ENCODE results near the gene THOC5.

The THOC5 gene

DNA sequence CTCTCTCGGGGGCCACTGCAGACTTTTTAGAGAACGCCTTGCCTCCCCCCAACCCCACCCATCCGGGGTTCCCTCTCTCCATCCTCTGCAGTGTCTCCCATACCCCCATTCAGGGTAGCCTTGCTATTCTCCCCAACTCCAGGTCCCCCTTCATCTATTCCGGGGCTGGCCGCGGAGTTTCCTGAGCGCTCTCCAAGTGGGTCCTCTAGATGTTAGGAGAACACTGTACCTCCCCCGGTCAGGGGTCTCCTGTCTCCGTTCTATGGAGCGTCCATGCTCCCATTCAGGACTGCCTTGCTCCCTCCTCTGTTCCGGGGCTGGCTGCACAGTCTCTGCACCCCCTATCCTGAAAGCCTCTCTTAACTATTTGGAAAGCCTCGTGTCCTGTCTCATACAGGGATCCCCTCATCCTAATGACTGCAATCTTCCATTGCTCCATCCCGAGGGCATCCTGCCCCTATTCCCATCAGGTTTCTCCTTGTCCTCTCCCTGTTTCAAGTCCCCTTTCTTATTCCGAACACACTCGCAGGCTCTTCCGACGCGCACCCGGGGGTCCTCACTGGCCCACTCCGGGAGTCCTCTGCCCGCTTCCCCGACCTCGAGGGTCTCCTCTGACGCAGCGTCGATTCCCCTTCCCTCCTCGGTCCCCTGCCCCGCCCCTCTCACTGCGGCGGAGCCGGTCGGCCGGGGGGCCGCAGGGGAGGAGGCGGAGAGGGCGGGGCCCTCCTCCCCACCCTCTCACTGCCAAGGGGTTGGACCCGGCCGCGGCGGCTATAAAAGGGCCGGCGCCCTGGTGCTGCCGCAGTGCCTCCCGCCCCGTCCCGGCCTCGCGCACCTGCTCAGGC is 73.9 kb downstream of the THOC5 start, which contains the start of gene NEFH:
Gene NEFH, plus strand, starts transcription at position 802 of the 845 bp plus-strand sequence. CDS start 45 bp downstream, outside the sequence.
- Histone ChIP-seq H3K36me3 (ENCODE audit: low read length) (no peaks in the 10 kb centered on the region), H4K20me1 (ENCODE audit: low read depth, low read length) (no peaks in the 10 kb centered on the region), H3K4me3 (ENCODE audit: insufficient read depth, low read length, poor library complexity, severe bottlenecking) (no peak within 1 kb of the TSS), H3K79me2 (ENCODE audit: insufficient read depth, low read length) (no peaks in the 10 kb centered on the region), H3K9me2 (replicated peaks; ENCODE audit: insufficient read depth, low read length) (no peaks in the 10 kb centered on the region), H3F3A (ENCODE audit: insufficient read depth) (no peaks in the 10 kb centered on the region), H3K27me3 (ENCODE audit: low read length) (no peaks in the 10 kb centered on the region), H2AFZ (ENCODE audit: low read depth, low read length, severe bottlenecking) (no peak within 1 kb of the TSS), H3K4me2 (ENCODE audit: low read depth, low read length, poor library complexity, severe bottlenecking) (no peak within 1 kb of the TSS), H3K9me3 (ENCODE audit: insufficient read depth, low read length) (no peaks in the 10 kb centered on the region), H3K9ac (ENCODE audit: low read length) (no peak within 1 kb of the TSS), H3K27ac (ENCODE audit: low read depth, low read length) (no peak within 1 kb of the TSS)
- TF ChIP-seq, protein P1, sequence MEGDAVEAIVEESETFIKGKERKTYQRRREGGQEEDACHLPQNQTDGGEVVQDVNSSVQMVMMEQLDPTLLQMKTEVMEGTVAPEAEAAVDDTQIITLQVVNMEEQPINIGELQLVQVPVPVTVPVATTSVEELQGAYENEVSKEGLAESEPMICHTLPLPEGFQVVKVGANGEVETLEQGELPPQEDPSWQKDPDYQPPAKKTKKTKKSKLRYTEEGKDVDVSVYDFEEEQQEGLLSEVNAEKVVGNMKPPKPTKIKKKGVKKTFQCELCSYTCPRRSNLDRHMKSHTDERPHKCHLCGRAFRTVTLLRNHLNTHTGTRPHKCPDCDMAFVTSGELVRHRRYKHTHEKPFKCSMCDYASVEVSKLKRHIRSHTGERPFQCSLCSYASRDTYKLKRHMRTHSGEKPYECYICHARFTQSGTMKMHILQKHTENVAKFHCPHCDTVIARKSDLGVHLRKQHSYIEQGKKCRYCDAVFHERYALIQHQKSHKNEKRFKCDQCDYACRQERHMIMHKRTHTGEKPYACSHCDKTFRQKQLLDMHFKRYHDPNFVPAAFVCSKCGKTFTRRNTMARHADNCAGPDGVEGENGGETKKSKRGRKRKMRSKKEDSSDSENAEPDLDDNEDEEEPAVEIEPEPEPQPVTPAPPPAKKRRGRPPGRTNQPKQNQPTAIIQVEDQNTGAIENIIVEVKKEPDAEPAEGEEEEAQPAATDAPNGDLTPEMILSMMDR (IDR thresholded peaks at IDR 0.05; ENCODE audit: insufficient read depth, low read length, poor library complexity, severe bottlenecking): no peak
- no peak for TF ChIP-seq EZH2phosphoT487 (conservative IDR thresholded peaks at IDR 0.05; ENCODE audit: low read length)

- Histone ChIP-seq H3K4me3 (ENCODE audit: insufficient read depth, low read length, poor library complexity, severe bottlenecking) (no peak overlapping the region), H3K9me2 (replicated peaks; ENCODE audit: insufficient read depth, low read length) (no peaks in the 10 kb centered on the region), H2AFZ (ENCODE audit: low read depth, low read length, severe bottlenecking) (no peak overlapping the region), H4K20me1 (ENCODE audit: low read depth, low read length) (no peaks in the 10 kb centered on the region), H3K36me3 (ENCODE audit: low read length) (no peaks in the 10 kb centered on the region), H3K4me2 (ENCODE audit: low read depth, low read length, poor library complexity, severe bottlenecking) (no peak overlapping the region), H3F3A (ENCODE audit: insufficient read depth) (no peaks in the 10 kb centered on the region), H3K9me3 (ENCODE audit: insufficient read depth, low read length) (no peaks in the 10 kb centered on the region), H3K27ac (ENCODE audit: low read depth, low read length) (no peak overlapping the region), H3K9ac (ENCODE audit: low read length) (no peak overlapping the region), H3K79me2 (ENCODE audit: insufficient read depth, low read length) (no peaks in the 10 kb centered on the region), H3K27me3 (ENCODE audit: low read length) (no peaks in the 10 kb centered on the region)
- TF ChIP-seq EZH2phosphoT487 (conservative IDR thresholded peaks at IDR 0.05; ENCODE audit: low read length): no peak
- TF ChIP-seq, protein P1 (IDR thresholded peaks at IDR 0.05; ENCODE audit: insufficient read depth, low read length, poor library complexity, severe bottlenecking): no peak
These were observed 75.0 kb downstream of the THOC5 start for GRCh38 chr22:29478326-29479276.

DNA sequence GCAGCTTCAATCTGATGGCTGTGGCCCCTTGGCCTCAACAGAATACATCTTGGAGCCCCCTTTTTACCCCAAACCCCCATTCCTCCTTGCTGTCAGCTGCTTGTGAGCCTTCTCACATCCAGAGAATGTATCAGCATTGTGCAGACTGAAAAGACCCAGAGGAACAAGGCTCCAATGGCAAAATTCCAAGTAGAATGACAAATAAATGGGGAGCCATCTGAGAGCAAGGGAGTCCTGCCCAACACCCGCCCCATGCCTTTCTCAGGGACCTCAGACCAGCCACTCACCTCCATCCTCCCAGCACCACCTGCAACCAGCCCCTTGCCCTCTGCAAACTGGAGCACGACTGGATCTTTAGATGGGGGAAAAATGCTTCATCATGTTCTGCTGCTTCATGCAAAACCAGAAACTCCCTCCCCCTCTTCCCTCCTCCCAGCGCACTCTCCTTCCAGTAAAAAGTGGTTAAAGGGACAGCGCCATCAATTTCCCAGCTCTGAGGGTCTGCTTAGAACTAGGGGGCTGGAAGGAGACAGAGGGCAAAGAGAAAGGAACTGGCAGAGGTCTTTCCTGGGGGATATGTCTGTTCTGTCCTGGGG is 75.7 kb downstream of the THOC5 start:
- no peaks in the 10 kb centered on the region for H3K9me2 ChIP-seq (replicated peaks; ENCODE audit: insufficient read depth, low read length)
- no peak for TF ChIP-seq EZH2phosphoT487 (conservative IDR thresholded peaks at IDR 0.05; ENCODE audit: low read length)
- TF ChIP-seq, protein P1 (IDR thresholded peaks at IDR 0.05; ENCODE audit: insufficient read depth, low read length, poor library complexity, severe bottlenecking): no peak
- H3K27ac ChIP-seq (ENCODE audit: low read depth, low read length): no peak overlapping the region
- H3K36me3 ChIP-seq (ENCODE audit: low read length): no peaks in the 10 kb centered on the region
- no peaks in the 10 kb centered on the region for H3K27me3 ChIP-seq (ENCODE audit: low read length)
- H3K9ac ChIP-seq (ENCODE audit: low read length): no peak overlapping the region
- no peak overlapping the region for H3K4me2 ChIP-seq (ENCODE audit: low read depth, low read length, poor library complexity, severe bottlenecking)
- no peaks in the 10 kb centered on the region for H3F3A ChIP-seq (ENCODE audit: insufficient read depth)
- no peaks in the 10 kb centered on the region for H3K9me3 ChIP-seq (ENCODE audit: insufficient read depth, low read length)
- H3K79me2 ChIP-seq (ENCODE audit: insufficient read depth, low read length): no peaks in the 10 kb centered on the region
- H4K20me1 ChIP-seq (ENCODE audit: low read depth, low read length): no peaks in the 10 kb centered on the region
- no peak overlapping the region for H2AFZ ChIP-seq (ENCODE audit: low read depth, low read length, severe bottlenecking)
- no peak overlapping the region for H3K4me3 ChIP-seq (ENCODE audit: insufficient read depth, low read length, poor library complexity, severe bottlenecking)
